Spinal cord (tissue), 10 donors: ENCODE measurements around the gene ZNF609. TPM values are rescaled to one million over a fixed set of nuclear protein-coding genes. Genes with fewer than 3 reads are reported as not detected.

Source experiments
- DNase-seq, 6 donors: peaks; one replicate each; pipeline versions ENCODE4 v3.0.0 to v3.0.0-alpha.2; 2013 to 2015; ENCODE audit warnings: low spot score in 6 of 6, low read depth in 4 of 6
- H3K27ac ChIP-seq: one replicate; pipeline ENCODE4 v1.5.1; 2013; ENCODE audit warnings: low read depth, low read length, control low read depth
- H3K27me3 ChIP-seq: one replicate; pipeline ENCODE4 v1.6.1; 2013; ENCODE audit warnings: low read length; ENCODE audit not compliant: control insufficient read depth, insufficient read depth
- H3K36me3 ChIP-seq: one replicate; pipeline ENCODE4 v1.6.1; 2013; ENCODE audit warnings: low read length; ENCODE audit not compliant: control insufficient read depth, insufficient read depth
- H3K4me1 ChIP-seq: one replicate; pipeline ENCODE4 v1.6.1; 2013; ENCODE audit warnings: low read length; ENCODE audit not compliant: control insufficient read depth, insufficient read depth
- H3K4me3 ChIP-seq: one replicate; pipeline ENCODE4 v1.5.1; 2013; ENCODE audit warnings: low read depth, low read length, control low read depth
- H3K9me3 ChIP-seq: one replicate; pipeline ENCODE4 v1.6.1; 2013; ENCODE audit warnings: low read length; ENCODE audit not compliant: control insufficient read depth, insufficient read depth
- WGBS: methylation state at CpG from one replicate; pipeline ENCODE4 v1.1.5; 2013; ENCODE audit warnings: missing lambda C conversion rate; ENCODE audit not compliant: insufficient coverage; 5-methylcytosine and 5-hydroxymethylcytosine counted together
- polyA plus RNA-seq, 2 donors: library from polyadenylated mRNA; unstranded; fragments of 120-200 nt; gene quantifications; one replicate each; pipeline ENCODE4 v1.2.1, GENCODE V29; 2013; ENCODE audit not compliant: insufficient read length in 2 of 2
- total RNA-seq, 2 donors: library from RNA; depleted of rRNA in 1 of 2; stranded (reverse); fragments of 120-200 nt in 1 of 2; fragments of >200 nt in 1 of 2; gene quantifications; one replicate each; pipeline versions ENCODE4 v1.2.3 to v1.2.4, GENCODE V29; 2013 to 2014
- donor health status: healthy.

The ZNF609 gene
- total and polyA plus RNA-seq, 4 donors: 20.9 to 34.5 (median 30.6) TPM

DNA sequence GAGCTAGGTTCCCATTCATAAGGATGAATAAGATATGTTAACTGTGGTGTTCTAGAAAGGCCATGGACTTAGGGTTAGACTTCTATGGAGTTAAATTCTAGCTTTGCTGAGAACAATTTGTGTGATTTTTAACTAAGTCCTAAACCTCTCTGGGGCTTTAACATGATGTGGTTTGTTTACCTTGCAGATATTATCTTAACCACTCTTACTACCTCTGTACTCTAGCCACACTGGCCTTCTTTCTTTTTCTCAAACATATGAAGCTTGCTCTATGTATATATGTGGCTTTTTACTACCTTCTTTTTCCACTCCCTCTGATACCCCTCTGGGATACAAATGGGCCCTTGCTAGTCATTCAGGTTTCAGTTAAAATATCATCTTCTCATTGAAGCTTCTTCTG is 108.4 kb downstream of the ZNF609 start:
- H3K27ac ChIP-seq: no peak overlapping the region
- H3K9me3 ChIP-seq: no peaks in the 10 kb centered on the region

DNA sequence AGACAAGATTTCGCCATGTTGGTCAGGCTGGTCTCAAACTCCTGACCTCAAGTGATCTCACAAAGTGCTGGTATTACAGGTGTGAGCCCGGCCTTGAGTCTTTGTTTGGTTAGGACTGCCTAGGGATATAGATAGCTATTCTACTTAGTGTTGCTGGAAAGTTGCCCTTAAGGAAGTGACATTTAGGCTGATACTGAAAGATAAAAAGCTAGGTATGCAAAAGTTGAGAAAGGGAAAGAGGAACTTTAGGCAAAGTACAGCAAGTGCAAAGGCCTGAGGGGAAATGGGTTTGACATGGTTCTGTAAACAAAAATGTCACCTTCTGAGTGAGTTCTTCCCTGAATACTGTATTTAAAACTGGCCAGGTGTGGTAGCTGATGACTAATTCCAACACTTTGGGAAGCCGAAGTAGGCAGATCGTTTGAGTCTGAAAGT is 111.5 kb downstream of the ZNF609 start:
- Histone ChIP-seq H3K36me3 (no peaks in the 10 kb centered on the region), H3K9me3 (no peaks in the 10 kb centered on the region), H3K27ac (no peak overlapping the region), H3K4me1 (no peaks in the 10 kb centered on the region), H3K27me3 (no peaks in the 10 kb centered on the region), H3K4me3 (no peak overlapping the region)
- no peak for DNase-seq
- 85% methylated on average over 2 of the region's 4 CpGs for WGBS

More for the DNA sequence above, 108.4 kb downstream of the ZNF609 start:
- H3K4me3 ChIP-seq: no peak overlapping the region
- no peak for DNase-seq
- H3K27me3 ChIP-seq: no peaks in the 10 kb centered on the region
- H3K4me1 ChIP-seq: no peaks in the 10 kb centered on the region
- no peaks in the 10 kb centered on the region for H3K36me3 ChIP-seq

DNA sequence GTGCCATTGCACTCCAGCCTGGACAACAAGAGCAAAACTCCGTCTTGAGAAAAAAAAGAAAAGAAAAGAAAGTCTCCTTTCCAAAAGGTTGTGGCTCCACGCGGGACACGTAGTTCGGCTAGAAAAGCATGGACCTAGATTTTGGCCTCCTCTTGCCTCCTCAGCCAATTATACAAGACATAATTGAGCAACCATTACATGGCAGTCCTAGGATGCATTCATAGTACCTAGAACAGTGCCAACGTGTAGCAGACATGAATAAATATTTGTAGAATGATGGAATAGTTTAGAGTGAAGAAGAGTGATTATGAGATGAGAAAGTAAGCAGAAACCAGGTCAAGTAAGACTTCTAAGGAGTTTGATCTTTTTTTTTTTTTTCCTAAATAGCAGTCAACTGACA is 112.5 kb downstream of the ZNF609 start:
- 100% methylated on average over 1 of the region's 6 CpGs for WGBS
- Histone ChIP-seq H3K9me3 (no peaks in the 10 kb centered on the region), H3K36me3 (no peaks in the 10 kb centered on the region), H3K4me1 (no peaks in the 10 kb centered on the region), H3K4me3 (no peak overlapping the region), H3K27me3 (no peaks in the 10 kb centered on the region), H3K27ac (no peak overlapping the region)
- DNase-seq: no peak

DNA sequence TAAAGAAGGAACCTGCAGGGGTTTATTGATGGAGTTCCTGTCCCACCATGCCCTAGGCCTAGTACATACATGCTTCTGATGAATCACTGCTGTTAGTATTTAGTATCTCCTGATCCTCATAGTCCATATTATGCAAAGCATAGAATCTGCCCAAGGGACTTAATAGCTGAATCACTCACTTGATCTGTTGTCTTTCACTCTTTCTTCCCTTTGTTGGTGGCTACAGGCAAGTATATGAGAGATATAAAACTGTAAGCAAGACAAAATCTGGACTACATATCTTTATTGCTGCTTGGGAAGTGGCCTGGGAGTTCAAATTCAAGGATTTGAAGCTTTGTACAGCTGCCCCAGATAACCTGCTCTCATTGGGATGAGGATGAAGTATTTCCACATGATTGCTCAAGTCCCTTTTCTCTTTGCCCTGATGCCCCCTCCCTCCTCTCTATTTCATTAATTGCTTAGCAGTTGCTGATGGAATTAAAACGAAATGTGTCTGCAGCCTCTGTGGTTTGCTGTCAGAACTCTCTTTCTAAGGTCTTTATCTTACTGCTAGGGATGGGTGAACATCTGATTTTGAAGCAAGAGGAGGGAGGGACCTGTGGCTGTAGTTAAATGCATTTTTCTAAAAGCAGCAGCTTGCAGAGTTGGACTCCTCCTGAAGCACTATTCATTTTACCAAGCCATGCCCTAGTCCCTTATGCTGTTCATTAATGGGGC is 114.1 kb downstream of the ZNF609 start:
- no peak overlapping the region for H3K27ac ChIP-seq
- no peaks in the 10 kb centered on the region for H3K4me1 ChIP-seq
- H3K36me3 ChIP-seq: no peaks in the 10 kb centered on the region
- no peak overlapping the region for H3K4me3 ChIP-seq
- DNase-seq: peak in 2 of 6 donors; percentile 11 to 76
- H3K9me3 ChIP-seq: no peaks in the 10 kb centered on the region
- WGBS: no CpG with 5 or more reads among the region's 1 CpG
- no peaks in the 10 kb centered on the region for H3K27me3 ChIP-seq

DNA sequence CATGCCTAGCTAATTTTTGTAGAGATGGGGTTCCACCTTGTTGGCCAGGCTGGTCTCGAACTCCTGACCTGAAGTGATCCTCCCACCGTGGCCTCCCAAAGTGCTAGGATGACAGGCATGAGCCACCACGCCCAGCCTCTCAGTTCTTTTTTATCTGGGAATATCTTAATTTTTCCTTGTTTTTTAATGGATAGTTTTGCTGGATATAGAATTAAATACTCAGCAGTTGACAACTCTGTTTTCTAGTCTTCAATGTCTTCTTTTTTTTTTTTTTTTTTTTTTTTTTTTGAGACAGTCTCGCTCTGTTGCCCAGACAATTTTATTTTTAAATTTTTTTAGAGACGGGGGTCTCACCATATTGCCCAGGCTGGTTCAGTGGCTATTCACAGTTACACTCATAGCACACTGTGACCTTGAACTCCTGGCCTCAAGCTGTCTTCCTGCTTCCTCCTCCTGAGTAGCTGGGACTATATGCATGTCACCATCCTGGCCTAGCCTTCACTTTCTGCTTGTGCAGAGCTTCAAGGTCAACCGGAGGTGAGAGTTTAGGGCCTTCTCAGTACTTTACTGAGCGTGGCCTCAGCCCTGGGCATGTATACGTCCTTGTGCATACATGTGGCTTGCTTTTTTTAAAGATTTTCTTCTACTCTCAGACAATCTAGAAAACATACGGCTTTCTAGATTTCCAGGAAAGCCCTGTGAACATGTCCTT is 120.5 kb downstream of the ZNF609 start:
- WGBS: 91% methylated on average over 5 of the region's 9 CpGs
- Histone ChIP-seq H3K27ac (no peak overlapping the region), H3K9me3 (peaks cover 3% of the 10 kb centered on the region), H3K36me3 (no peaks in the 10 kb centered on the region), H3K4me1 (no peaks in the 10 kb centered on the region), H3K4me3 (no peak overlapping the region), H3K27me3 (no peaks in the 10 kb centered on the region)
- no peak for DNase-seq

DNA sequence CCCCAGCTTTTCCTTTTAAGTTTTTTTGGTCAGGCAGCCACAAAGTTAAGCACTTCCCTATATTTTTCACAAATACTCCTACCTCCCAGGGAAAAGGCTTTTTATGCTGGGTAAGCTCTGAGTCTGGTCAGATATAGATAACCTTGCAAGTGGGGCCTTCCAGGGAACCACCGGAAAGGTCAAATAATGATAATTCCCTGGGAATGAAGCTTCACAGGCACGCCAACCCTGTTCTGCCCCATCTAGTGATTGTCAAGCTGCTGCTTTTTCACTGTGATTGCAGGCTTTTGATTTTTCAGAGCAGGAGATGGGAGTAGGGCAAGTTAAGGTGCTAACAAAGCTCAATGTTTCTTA is 121.0 kb downstream of the ZNF609 start:
- 100% methylated on average over 2 of the region's 2 CpGs for WGBS
- H3K27me3 ChIP-seq: no peaks in the 10 kb centered on the region
- H3K4me3 ChIP-seq: no peak overlapping the region
- H3K9me3 ChIP-seq: peaks cover 3% of the 10 kb centered on the region
- DNase-seq: no peak
- no peak overlapping the region for H3K27ac ChIP-seq
- H3K36me3 ChIP-seq: no peaks in the 10 kb centered on the region
- peaks cover 2% of the 10 kb centered on the region for H3K4me1 ChIP-seq

DNA sequence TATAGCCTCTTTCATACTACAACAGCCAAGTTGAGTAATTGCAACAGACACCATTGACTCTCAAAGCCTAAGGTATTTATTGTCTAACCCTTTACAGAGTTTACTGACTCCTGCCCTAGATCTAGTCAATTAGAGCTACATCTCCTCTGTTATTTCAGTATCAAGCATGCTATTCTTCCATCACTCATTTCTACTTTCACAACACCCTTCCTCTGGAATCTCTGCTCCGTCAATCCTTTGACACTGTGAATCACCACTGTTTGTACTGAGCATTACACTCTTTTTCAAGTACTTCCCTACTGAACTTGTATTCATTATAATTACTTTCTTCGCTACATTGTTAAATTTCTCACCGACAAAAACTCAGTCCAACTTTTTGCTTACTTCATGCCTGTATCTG is 121.8 kb downstream of the ZNF609 start:
- no peak for DNase-seq
- H3K27ac ChIP-seq: no peak overlapping the region
- peaks cover 5% of the 10 kb centered on the region for H3K4me1 ChIP-seq
- no peaks in the 10 kb centered on the region for H3K27me3 ChIP-seq
- whole genome bisulfite sequencing: 92% methylated on average over 1 of the region's 3 CpGs
- no peak overlapping the region for H3K4me3 ChIP-seq
- H3K9me3 ChIP-seq: peaks cover 3% of the 10 kb centered on the region
- H3K36me3 ChIP-seq: no peaks in the 10 kb centered on the region

DNA sequence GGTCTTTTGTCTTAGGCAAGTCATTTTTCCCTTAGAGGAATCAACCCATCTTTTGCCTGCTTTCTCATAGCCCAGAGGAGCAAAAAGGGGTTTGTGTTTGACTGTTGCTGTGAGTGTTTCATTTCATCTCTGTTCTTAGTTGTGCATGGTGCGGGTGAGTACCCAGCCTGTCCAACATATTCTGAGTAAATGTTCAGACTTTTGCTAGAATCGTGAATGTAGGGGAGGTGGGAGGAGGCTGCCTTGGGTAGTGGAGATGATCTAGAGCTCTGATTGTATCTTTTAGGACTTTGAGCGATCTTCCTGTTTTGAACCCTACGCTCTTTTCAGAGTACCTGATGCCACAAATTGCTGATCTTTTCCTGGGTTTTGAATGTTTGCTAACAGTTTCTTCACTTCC is 123.1 kb downstream of the ZNF609 start:
- H3K4me3 ChIP-seq: no peak overlapping the region
- peaks cover 5% of the 10 kb centered on the region for H3K4me1 ChIP-seq
- no peak for DNase-seq
- H3K36me3 ChIP-seq: no peaks in the 10 kb centered on the region
- WGBS: 100% methylated on average over 3 of the region's 4 CpGs
- no peaks in the 10 kb centered on the region for H3K27me3 ChIP-seq
- H3K9me3 ChIP-seq: peaks cover 3% of the 10 kb centered on the region
- H3K27ac ChIP-seq: no peak overlapping the region

DNA sequence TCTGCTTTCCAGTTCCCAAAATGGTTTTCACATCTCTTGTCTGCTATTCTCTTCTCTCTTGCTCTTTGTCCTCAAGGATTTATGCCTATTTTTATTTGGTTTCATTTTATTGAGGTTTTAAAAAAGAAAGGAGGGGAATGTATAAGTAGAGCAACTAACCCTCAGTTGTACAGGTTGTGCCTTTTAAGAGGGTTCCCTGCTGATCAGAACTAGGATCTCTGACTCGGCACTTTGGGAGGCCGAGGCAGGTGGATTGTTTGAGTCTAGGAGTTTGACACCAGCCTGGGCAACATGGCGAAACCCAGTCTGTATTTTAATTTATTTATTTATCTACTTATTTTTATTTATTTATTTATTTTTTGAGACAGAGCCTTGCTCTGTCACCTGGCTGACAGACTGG is 123.6 kb downstream of the ZNF609 start:
- Histone ChIP-seq H3K27me3 (no peaks in the 10 kb centered on the region), H3K36me3 (no peaks in the 10 kb centered on the region), H3K4me3 (no peak overlapping the region), H3K9me3 (peaks cover 3% of the 10 kb centered on the region), H3K4me1 (peaks cover 5% of the 10 kb centered on the region), H3K27ac (no peak overlapping the region)
- WGBS: no CpG with 5 or more reads among the region's 3 CpGs
- DNase-seq: no peak

DNA sequence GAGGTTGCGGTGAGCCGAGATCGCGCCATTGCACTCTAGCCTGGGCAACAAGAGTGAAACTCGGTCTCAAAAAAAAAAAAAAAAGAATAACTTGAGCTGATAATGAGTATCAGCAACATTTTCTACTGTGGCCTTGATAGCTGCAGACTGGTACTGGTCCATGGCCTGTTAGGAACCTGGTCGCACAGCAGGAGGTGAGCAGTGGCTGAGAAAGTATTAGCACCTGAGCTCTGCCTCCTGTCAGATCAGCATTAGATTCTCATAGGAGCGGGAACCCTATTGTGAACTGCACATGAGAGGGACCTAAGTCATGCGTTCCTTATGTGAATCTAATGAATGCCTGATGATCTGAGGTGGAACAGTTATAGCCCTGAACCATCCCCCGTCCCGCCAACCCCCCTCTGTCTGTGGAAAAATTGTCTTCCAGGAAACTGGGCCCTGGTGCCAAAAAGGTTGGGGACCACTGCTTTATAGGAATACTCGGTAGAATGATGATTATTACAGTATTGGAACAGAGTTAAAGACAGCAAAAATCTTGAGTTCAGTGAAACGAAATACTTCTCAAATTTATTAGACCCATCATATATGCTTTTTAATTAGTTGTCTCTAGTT is 126.0 kb downstream of the ZNF609 start:
- no peak for DNase-seq
- no peak overlapping the region for H3K27ac ChIP-seq
- H3K4me1 ChIP-seq: peaks cover 5% of the 10 kb centered on the region
- H3K9me3 ChIP-seq: peaks cover 3% of the 10 kb centered on the region
- H3K4me3 ChIP-seq: no peak overlapping the region
- WGBS: 94% methylated on average over 8 of the region's 12 CpGs
- no peaks in the 10 kb centered on the region for H3K27me3 ChIP-seq
- H3K36me3 ChIP-seq: no peaks in the 10 kb centered on the region
